ENCODE data around the gene SLC12A8.

Gene SLC12A8

DNA sequence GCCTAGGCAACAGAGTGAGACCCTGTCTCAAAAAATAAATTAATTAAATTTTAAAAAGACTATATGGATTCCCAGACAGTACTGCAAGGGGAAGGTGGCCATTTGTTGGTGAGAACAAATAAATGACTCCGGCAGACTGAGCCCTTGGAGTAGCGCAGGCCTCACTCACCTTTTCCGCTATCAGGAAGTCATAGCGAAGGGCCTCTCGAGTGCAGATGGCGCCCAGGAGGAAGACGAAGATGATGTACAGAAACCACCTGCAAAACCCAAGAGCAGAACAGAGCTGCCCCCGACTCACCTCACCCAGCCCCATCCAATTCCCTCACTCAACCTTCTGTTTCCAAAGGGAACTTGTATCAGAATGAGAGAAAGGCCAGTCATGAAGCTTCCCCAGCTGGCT, 93.9 kb downstream of the SLC12A8 start:
- H3K9me3 ChIP-seq (ENCODE audit: control insufficient read depth, low read length) = no peaks in the 10 kb centered on the region
- no peaks in the 10 kb centered on the region for H3K36me3 ChIP-seq (ENCODE audit: control insufficient read depth, insufficient read depth, low read length)
- no peak for DNase-seq
- H3K4me3 ChIP-seq (ENCODE audit: insufficient read depth, low read depth, low read length, poor library complexity, severe bottlenecking) = no peak overlapping the region
- H3K4me1 ChIP-seq (ENCODE audit: control insufficient read depth, insufficient read depth, low read length, poor library complexity, severe bottlenecking) = no peaks in the 10 kb centered on the region
- no peak overlapping the region for H3K27ac ChIP-seq (ENCODE audit: insufficient read depth, low read length, poor library complexity, severe bottlenecking)
- H3K27me3 ChIP-seq (replicated peaks; ENCODE audit: control insufficient read depth, insufficient read depth, low read length, poor library complexity, severe bottlenecking) = no peaks in the 10 kb centered on the region

DNA sequence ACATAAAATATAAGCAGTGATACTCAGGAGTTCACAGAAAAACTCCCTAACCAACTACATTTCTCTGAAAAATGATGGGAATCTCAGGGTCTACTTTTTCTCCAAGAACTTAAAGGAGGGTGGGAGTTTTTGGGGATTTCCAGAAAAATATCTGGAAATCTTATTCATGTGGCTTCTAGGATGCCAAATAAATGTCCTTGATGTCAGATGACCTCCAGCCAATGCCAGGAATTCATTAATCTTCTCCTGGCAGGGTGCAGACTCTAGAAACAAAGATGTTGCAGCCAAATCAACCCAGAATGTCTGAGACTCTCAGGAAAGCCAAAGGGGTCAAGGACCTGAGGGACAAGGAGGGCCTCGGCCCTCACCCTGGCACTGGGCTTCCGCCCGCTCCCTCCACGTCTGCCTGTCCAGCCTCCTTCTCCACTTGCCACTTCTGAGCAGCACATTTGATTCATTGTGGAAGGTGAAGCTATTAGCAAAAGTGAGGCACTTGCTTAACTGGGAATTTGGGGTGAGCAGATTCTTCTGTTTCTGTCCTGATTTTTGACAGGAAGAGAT, 94.8 kb downstream of the SLC12A8 start:
- no peak overlapping the region for H3K4me3 ChIP-seq (ENCODE audit: insufficient read depth, low read depth, low read length, poor library complexity, severe bottlenecking)
- H3K9me3 ChIP-seq (ENCODE audit: control insufficient read depth, low read length) = no peaks in the 10 kb centered on the region
- no peak for DNase-seq
- H3K36me3 ChIP-seq (ENCODE audit: control insufficient read depth, insufficient read depth, low read length) = no peaks in the 10 kb centered on the region
- H3K4me1 ChIP-seq (ENCODE audit: control insufficient read depth, insufficient read depth, low read length, poor library complexity, severe bottlenecking) = no peaks in the 10 kb centered on the region
- no peak overlapping the region for H3K27ac ChIP-seq (ENCODE audit: insufficient read depth, low read length, poor library complexity, severe bottlenecking)
- H3K27me3 ChIP-seq (replicated peaks; ENCODE audit: control insufficient read depth, insufficient read depth, low read length, poor library complexity, severe bottlenecking) = no peaks in the 10 kb centered on the region

DNA sequence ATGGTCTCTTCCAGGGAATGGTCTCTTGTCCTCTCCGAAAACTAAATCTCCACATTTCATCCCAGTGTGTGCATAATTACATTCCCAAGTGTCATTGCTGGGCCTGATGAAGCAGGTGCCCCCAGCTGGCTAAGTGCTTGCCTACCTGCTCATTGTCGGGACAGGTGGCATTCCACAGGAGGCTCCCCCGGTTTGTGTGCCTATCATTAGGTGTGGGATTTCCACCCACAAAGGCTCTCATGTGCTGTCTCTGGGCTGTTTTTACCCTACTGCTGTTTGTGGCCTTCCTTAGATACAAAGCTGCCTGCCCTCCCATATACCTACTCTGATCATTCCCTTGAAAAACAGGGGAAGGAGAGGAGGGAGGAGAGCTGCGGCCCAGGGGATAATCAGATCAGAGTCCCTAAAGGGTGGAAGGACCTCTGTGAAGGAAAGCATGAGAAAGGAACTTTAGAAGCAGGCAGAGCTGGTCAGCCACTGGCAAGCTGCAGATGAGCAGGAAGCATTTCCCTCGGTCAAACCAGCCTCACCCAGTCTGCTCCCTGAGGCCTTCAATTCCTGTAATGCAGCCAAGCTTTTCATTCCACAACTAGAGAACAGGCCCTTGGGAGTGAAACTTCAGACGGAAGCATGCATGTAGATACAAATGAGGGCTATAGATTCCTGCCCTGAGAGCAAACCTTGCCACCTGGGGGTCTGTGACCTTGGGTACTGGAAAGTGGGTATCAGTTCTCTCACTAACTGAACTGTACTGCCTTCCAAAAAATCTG, 96.1 kb downstream of the SLC12A8 start:
- H3K4me1 ChIP-seq (ENCODE audit: control insufficient read depth, insufficient read depth, low read length, poor library complexity, severe bottlenecking) = no peaks in the 10 kb centered on the region

DNA sequence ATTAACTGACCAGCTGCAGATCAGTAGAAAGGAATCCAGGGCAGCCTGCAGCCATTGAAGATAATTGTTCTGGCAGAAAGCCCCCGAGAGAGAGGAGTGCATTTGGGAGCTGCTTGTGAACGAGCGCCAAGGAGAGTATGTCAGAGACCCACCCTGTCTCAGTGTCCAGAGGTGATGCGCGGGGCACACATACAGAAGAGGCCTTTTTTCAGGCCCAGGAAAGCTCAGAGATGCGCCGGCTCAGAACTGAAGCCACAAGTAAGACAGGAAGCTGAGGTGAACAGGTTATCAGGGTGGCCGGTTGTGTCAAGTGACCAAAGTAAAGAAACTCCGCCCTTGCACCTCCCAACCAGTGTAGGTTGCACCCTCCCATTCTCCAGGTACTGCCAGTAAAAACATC, 96.9 kb downstream of the SLC12A8 start:
- Histone ChIP-seq H3K4me3 (ENCODE audit: insufficient read depth, low read depth, low read length, poor library complexity, severe bottlenecking) (no peak overlapping the region), H3K27ac (ENCODE audit: insufficient read depth, low read length, poor library complexity, severe bottlenecking) (no peak overlapping the region), H3K36me3 (ENCODE audit: control insufficient read depth, insufficient read depth, low read length) (no peaks in the 10 kb centered on the region), H3K9me3 (ENCODE audit: control insufficient read depth, low read length) (no peaks in the 10 kb centered on the region), H3K27me3 (replicated peaks; ENCODE audit: control insufficient read depth, insufficient read depth, low read length, poor library complexity, severe bottlenecking) (no peaks in the 10 kb centered on the region), H3K4me1 (ENCODE audit: control insufficient read depth, insufficient read depth, low read length, poor library complexity, severe bottlenecking) (no peaks in the 10 kb centered on the region)
- DNase-seq = no peak

More for the DNA sequence above, 96.1 kb downstream of the SLC12A8 start:
- Histone ChIP-seq H3K4me3 (ENCODE audit: insufficient read depth, low read depth, low read length, poor library complexity, severe bottlenecking) (no peak overlapping the region), H3K36me3 (ENCODE audit: control insufficient read depth, insufficient read depth, low read length) (no peaks in the 10 kb centered on the region), H3K27ac (ENCODE audit: insufficient read depth, low read length, poor library complexity, severe bottlenecking) (no peak overlapping the region), H3K27me3 (replicated peaks; ENCODE audit: control insufficient read depth, insufficient read depth, low read length, poor library complexity, severe bottlenecking) (no peaks in the 10 kb centered on the region), H3K9me3 (ENCODE audit: control insufficient read depth, low read length) (no peaks in the 10 kb centered on the region)
- DNase-seq = no peak

DNA sequence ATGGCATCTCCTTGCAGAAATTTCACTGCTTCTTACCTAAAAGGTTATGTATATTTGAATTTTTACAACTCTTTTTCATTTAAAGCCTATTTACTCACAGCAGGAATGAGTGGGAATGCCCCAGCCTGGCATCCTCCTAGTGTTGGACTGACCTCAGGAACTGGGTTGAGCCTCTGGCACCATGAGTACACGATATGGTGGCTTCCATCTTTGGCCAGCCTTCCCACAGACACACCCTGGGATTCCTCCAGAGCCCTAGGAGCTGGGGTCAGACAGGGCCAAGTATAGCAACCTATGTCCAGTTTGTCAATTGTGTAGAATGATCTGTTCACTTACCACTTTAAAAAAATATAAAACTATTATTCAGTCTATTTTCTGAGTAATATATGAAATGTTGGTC, 99.6 kb downstream of the SLC12A8 start:
- Histone ChIP-seq H3K27ac (ENCODE audit: insufficient read depth, low read length, poor library complexity, severe bottlenecking) (no peak overlapping the region), H3K36me3 (ENCODE audit: control insufficient read depth, insufficient read depth, low read length) (no peaks in the 10 kb centered on the region), H3K4me1 (ENCODE audit: control insufficient read depth, insufficient read depth, low read length, poor library complexity, severe bottlenecking) (no peaks in the 10 kb centered on the region), H3K4me3 (ENCODE audit: insufficient read depth, low read depth, low read length, poor library complexity, severe bottlenecking) (no peak overlapping the region), H3K27me3 (replicated peaks; ENCODE audit: control insufficient read depth, insufficient read depth, low read length, poor library complexity, severe bottlenecking) (no peaks in the 10 kb centered on the region), H3K9me3 (ENCODE audit: control insufficient read depth, low read length) (no peaks in the 10 kb centered on the region)
- no peak for DNase-seq

DNA sequence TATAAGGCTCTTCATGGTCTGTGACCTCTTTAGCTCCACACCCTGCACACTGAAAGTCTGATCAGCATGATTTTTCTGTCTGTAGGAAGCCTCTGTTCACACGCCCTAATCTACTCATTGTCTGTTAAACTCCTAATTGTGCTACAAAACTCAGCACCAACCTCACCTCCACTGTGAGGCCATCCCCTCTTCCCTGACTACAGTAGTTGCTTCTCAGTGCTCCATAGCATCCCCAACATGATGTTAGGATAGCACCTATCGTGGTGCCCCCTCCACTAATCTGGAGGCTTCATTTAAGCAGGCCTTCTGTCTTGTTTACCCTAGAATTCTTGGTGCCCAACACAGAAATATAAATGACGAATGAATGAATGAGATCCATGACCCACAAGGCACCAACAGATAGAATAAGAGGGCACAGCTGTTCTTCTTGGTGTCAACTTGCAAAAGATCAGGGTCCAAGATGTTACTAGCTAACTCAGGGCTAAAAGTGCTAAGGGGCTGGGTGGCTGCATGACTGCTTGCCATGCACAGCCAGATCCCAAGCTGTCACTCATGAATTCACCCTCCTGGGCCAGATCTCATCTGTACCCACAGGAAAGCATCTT, 101.6 kb downstream of the SLC12A8 start:
- no peaks in the 10 kb centered on the region for H3K27me3 ChIP-seq (replicated peaks; ENCODE audit: control insufficient read depth, insufficient read depth, low read length, poor library complexity, severe bottlenecking)
- no peaks in the 10 kb centered on the region for H3K4me1 ChIP-seq (ENCODE audit: control insufficient read depth, insufficient read depth, low read length, poor library complexity, severe bottlenecking)
- no peak overlapping the region for H3K27ac ChIP-seq (ENCODE audit: insufficient read depth, low read length, poor library complexity, severe bottlenecking)
- H3K4me3 ChIP-seq (ENCODE audit: insufficient read depth, low read depth, low read length, poor library complexity, severe bottlenecking) = no peak overlapping the region
- H3K9me3 ChIP-seq (ENCODE audit: control insufficient read depth, low read length) = no peaks in the 10 kb centered on the region
- no peak for DNase-seq
- H3K36me3 ChIP-seq (ENCODE audit: control insufficient read depth, insufficient read depth, low read length) = no peaks in the 10 kb centered on the region

DNA sequence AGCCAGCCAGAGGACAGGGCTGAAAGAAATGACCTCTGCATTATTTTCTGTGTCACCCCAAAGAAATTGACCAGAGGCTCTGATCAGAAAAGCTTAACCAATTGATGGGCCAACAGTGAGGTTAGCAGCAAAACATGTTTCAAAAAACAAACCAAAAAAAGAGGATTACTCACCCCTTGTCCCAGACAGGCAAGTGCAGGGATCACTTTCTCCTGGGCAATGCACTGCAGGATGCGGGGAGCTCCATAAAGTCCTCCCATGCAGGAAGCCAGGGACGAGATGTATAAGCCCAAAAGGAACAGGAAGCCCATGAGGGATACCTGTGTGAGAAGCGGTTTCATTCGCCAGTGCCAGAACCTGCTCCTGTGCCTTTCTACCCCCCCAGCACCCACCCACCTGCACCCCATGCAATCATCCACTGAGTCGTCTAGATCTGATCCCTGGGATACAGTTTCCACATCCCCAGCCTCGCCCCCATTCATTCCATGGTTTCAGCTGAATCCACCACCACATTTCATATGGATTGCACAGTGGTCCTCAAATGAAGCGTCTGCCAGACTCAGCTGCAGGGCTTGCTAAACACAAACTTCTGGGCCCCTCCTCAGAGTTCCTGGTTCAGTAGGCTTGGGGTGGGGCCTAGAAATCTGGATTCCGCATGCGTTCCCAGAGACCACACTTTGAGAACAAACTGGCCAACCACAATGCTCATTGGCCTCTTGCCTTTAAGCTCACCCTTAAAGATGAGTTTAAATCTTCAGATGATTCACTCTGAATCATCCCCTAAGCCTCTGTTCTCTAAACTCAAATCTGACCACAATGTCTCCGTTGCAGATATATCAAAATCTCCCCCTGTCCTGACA, 102.3 kb downstream of the SLC12A8 start:
- H3K4me3 ChIP-seq (ENCODE audit: insufficient read depth, low read depth, low read length, poor library complexity, severe bottlenecking) = no peak overlapping the region
- no peaks in the 10 kb centered on the region for H3K9me3 ChIP-seq (ENCODE audit: control insufficient read depth, low read length)
- H3K27me3 ChIP-seq (replicated peaks; ENCODE audit: control insufficient read depth, insufficient read depth, low read length, poor library complexity, severe bottlenecking) = no peaks in the 10 kb centered on the region
- H3K36me3 ChIP-seq (ENCODE audit: control insufficient read depth, insufficient read depth, low read length) = no peaks in the 10 kb centered on the region
- H3K27ac ChIP-seq (ENCODE audit: insufficient read depth, low read length, poor library complexity, severe bottlenecking) = no peak overlapping the region
- H3K4me1 ChIP-seq (ENCODE audit: control insufficient read depth, insufficient read depth, low read length, poor library complexity, severe bottlenecking) = no peaks in the 10 kb centered on the region
- no peak for DNase-seq

DNA sequence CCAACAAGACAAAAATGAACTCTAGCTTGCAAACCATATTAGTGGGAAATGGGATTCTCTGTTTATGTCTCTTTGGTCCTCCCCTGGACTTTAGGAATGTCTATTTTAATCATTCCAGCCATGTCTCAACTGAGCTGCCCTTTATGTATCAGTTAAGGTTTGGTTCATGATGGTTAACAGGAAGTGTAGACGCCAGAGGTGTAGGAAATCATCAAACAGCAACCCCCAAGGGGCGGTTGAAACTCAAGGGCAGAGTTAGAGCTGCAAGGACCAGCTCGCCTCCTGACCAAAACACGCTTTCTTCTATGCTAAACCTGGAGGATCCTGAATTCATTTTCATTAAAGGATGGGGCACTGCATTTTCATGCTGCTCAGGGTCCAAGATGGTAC, 103.0 kb downstream of the SLC12A8 start:
- no peaks in the 10 kb centered on the region for H3K4me1 ChIP-seq (ENCODE audit: control insufficient read depth, insufficient read depth, low read length, poor library complexity, severe bottlenecking)
- no peak overlapping the region for H3K27ac ChIP-seq (ENCODE audit: insufficient read depth, low read length, poor library complexity, severe bottlenecking)
- no peak overlapping the region for H3K4me3 ChIP-seq (ENCODE audit: insufficient read depth, low read depth, low read length, poor library complexity, severe bottlenecking)

DNA sequence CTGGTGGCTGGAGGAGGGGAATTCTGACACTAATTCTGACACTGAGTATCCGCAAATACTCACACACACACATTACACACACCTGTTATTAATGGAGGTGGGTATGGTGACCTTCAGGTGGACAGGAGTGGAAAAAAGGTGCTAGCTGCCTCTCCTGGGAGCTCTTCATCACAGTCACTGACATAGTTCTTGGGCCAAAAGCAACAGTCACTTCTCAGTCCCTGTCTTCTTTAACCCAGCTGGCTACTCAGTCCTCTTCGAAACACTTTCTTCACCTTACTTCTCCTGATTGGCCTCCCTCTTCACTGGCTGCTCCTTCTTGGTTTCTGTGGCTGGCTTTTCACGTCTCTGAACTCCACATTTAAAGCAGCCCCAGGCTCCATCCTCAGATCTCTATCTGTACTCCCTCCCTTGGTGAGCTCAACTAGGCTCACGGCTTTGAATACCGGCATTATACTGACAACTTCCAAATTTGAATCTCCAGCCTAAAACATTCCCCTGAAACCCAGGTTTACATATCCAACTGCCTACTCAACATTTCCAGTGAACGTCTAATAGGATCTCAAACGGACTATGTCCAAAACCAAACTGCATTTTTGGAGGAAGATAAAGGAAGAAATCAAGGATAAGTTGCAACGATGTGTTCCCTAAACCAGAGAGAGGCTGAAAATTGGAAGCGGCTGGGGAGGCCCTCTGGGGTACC, 103.6 kb downstream of the SLC12A8 start:
- H3K4me1 ChIP-seq (ENCODE audit: control insufficient read depth, insufficient read depth, low read length, poor library complexity, severe bottlenecking) = no peaks in the 10 kb centered on the region
- H3K27ac ChIP-seq (ENCODE audit: insufficient read depth, low read length, poor library complexity, severe bottlenecking) = no peak overlapping the region
- no peaks in the 10 kb centered on the region for H3K27me3 ChIP-seq (replicated peaks; ENCODE audit: control insufficient read depth, insufficient read depth, low read length, poor library complexity, severe bottlenecking)
- H3K36me3 ChIP-seq (ENCODE audit: control insufficient read depth, insufficient read depth, low read length) = no peaks in the 10 kb centered on the region
- H3K9me3 ChIP-seq (ENCODE audit: control insufficient read depth, low read length) = no peaks in the 10 kb centered on the region
- no peak overlapping the region for H3K4me3 ChIP-seq (ENCODE audit: insufficient read depth, low read depth, low read length, poor library complexity, severe bottlenecking)
- no peak for DNase-seq

More for the DNA sequence above, 103.0 kb downstream of the SLC12A8 start:
- H3K27me3 ChIP-seq (replicated peaks; ENCODE audit: control insufficient read depth, insufficient read depth, low read length, poor library complexity, severe bottlenecking) = no peaks in the 10 kb centered on the region
- H3K9me3 ChIP-seq (ENCODE audit: control insufficient read depth, low read length) = no peaks in the 10 kb centered on the region
- no peak for DNase-seq
- no peaks in the 10 kb centered on the region for H3K36me3 ChIP-seq (ENCODE audit: control insufficient read depth, insufficient read depth, low read length)

Measured in effector memory CD4-positive, alpha-beta T cell (primary cell).